ENCODE data around the gene UBALD2. TPM values are rescaled to one million over a fixed set of nuclear protein-coding genes. Genes with fewer than 3 reads are reported as not detected.

Gene UBALD2
- polyA plus RNA-seq, 1 donor (not counting 4 experiments of a cell fraction or from before 2014, with no cell fraction given), result 33.9 TPM

DNA sequence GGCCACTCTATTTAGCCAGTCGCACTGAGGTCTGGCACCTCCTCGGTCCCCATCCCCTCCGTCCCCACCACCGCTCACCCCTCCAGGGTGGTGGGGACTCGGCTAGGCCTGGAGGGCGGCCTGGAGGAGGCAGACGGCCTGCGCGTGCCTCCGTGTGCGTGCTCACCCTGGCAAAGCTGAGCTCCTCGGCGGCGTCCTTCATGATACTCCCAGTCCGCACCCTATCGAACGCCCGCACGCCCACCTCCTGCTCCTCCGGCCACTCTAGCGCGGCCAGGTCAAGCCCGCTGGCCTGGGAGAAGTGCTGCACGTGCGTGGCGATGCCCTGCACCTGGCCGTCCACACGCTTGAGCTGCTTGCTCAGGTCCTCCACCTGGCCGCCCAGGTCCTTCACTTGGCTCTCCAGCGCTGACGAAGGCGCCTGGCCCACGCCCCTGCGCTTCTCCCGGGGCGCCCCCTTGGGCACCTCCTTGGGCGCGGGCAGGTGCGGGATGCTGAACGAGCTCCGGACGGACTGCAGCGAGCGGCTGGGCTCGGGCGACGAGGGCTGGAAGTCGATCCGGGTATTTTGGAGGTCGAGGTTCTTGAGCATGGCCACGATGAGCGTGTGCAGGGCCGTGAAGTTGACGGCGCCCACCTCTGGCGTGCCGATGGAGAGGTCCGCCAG is 42.3 kb downstream of the UBALD2 start:
- H2AFZ ChIP-seq (ENCODE audit: control insufficient read depth, low read length), result no peak overlapping the region
- dilution Hi-C loops (cut with MboI; ENCODE audit: extremely low pct_ligation_motif_present, low sequenced_read_pairs), result no loop called here
- no peak for FAIRE-seq

DNA sequence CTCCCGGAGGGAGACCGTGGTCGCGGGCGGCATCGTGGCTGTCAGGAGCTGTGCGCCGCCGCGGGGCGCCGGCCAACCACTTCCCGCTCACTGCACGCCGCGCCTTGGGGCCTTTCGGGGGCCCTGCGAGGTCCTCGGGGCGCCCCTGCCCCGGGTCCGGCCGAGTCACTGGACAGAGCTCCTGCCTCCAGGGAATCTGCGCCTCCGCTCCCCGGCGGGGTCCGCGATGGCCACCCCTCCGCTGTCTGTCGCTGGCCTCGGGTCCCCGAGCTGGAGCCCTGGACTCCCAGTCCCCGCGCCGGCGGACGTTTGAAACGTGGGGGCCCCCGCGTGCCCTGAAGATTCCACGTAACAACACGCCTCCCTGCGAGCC is 42.8 kb downstream of the UBALD2 start, which contains the start of gene QRICH2:
QRICH2 (minus strand) TSS at position 311 of the 373 bp plus-strand sequence; CDS start at position 33, 278 bp downstream.
- Histone ChIP-seq H3K9ac (ENCODE audit: control insufficient read depth, extremely low read depth, insufficient read depth, low read length) (no peak within 1 kb of the TSS), H3K36me3 (ENCODE audit: control insufficient read depth in 2 of 2, extremely low read depth in 1 of 2, insufficient read depth in 2 of 2, low read length in 2 of 2) (peaks cover 9 to 16% of the 10 kb centered on the region in 2 experiments), H3K79me2 (ENCODE audit: control insufficient read depth, insufficient read depth, low read length) (no peaks in the 10 kb centered on the region), H3K27ac (ENCODE audit: control insufficient read depth, insufficient read depth, low read length) (no peak within 1 kb of the TSS), H3K27me3 (ENCODE audit: control insufficient read depth, extremely low read depth, insufficient read depth, low read length) (no peaks in the 10 kb centered on the region), H2AFZ (ENCODE audit: control insufficient read depth, low read length) (no peak within 1 kb of the TSS), H3K4me3 (ENCODE audit: control insufficient read depth in 2 of 3, extremely low read depth in 1 of 3, insufficient read depth in 2 of 3, low read depth in 1 of 3, low read length in 3 of 3) (no peak within 1 kb of the TSS), H3K9me1 (ENCODE audit: control insufficient read depth, extremely low read depth, insufficient read depth, low read length) (no peaks in the 10 kb centered on the region), H3K9me3 (ENCODE audit: control insufficient read depth, low read depth, low read length) (no peaks in the 10 kb centered on the region), H3K4me2 (ENCODE audit: control insufficient read depth, extremely low read depth, insufficient read depth, low read depth, low read length) (no peak within 1 kb of the TSS), H3K4me1 (ENCODE audit: control insufficient read depth, extremely low read depth, insufficient read depth, low read length) (no peaks in the 10 kb centered on the region), H4K20me1 (ENCODE audit: control insufficient read depth, extremely low read depth, insufficient read depth, low read length) (no peaks in the 10 kb centered on the region)
- TF ChIP-seq, protein P1, sequence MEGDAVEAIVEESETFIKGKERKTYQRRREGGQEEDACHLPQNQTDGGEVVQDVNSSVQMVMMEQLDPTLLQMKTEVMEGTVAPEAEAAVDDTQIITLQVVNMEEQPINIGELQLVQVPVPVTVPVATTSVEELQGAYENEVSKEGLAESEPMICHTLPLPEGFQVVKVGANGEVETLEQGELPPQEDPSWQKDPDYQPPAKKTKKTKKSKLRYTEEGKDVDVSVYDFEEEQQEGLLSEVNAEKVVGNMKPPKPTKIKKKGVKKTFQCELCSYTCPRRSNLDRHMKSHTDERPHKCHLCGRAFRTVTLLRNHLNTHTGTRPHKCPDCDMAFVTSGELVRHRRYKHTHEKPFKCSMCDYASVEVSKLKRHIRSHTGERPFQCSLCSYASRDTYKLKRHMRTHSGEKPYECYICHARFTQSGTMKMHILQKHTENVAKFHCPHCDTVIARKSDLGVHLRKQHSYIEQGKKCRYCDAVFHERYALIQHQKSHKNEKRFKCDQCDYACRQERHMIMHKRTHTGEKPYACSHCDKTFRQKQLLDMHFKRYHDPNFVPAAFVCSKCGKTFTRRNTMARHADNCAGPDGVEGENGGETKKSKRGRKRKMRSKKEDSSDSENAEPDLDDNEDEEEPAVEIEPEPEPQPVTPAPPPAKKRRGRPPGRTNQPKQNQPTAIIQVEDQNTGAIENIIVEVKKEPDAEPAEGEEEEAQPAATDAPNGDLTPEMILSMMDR (optimal IDR thresholded peaks at IDR 0.05 in 1 of 3, IDR thresholded peaks at IDR 0.05 in 1 of 3, conservative IDR thresholded peaks at IDR 0.05 in 1 of 3; ENCODE audit: extremely low read depth in 1 of 3, insufficient read depth in 2 of 3, low read length in 3 of 3), result no peak
- no peak for TF ChIP-seq EZH2 (IDR thresholded peaks at IDR 0.05; ENCODE audit: low read length)
- no peak for FAIRE-seq
- dilution Hi-C loops (cut with MboI; ENCODE audit: extremely low pct_ligation_motif_present, low sequenced_read_pairs), result no loop called here
- DNase-seq (ENCODE audit: low read depth, low spot score), result no peak

More for the DNA sequence above, 42.3 kb downstream of the UBALD2 start:
- TF ChIP-seq, protein P1 (optimal IDR thresholded peaks at IDR 0.05 in 1 of 3, IDR thresholded peaks at IDR 0.05 in 1 of 3, conservative IDR thresholded peaks at IDR 0.05 in 1 of 3; ENCODE audit: extremely low read depth in 1 of 3, insufficient read depth in 2 of 3, low read length in 3 of 3), result no peak
- Histone ChIP-seq H3K9ac (ENCODE audit: control insufficient read depth, extremely low read depth, insufficient read depth, low read length) (no peak overlapping the region), H4K20me1 (ENCODE audit: control insufficient read depth, extremely low read depth, insufficient read depth, low read length) (no peaks in the 10 kb centered on the region), H3K4me3 (ENCODE audit: control insufficient read depth in 2 of 3, extremely low read depth in 1 of 3, insufficient read depth in 2 of 3, low read depth in 1 of 3, low read length in 3 of 3) (no peak overlapping the region), H3K27me3 (ENCODE audit: control insufficient read depth, extremely low read depth, insufficient read depth, low read length) (no peaks in the 10 kb centered on the region), H3K27ac (ENCODE audit: control insufficient read depth, insufficient read depth, low read length) (no peak overlapping the region), H3K9me3 (ENCODE audit: control insufficient read depth, low read depth, low read length) (no peaks in the 10 kb centered on the region), H3K36me3 (ENCODE audit: control insufficient read depth in 2 of 2, extremely low read depth in 1 of 2, insufficient read depth in 2 of 2, low read length in 2 of 2) (peaks cover 8 to 13% of the 10 kb centered on the region in 2 experiments), H3K4me1 (ENCODE audit: control insufficient read depth, extremely low read depth, insufficient read depth, low read length) (no peaks in the 10 kb centered on the region), H3K79me2 (ENCODE audit: control insufficient read depth, insufficient read depth, low read length) (no peaks in the 10 kb centered on the region), H3K4me2 (ENCODE audit: control insufficient read depth, extremely low read depth, insufficient read depth, low read depth, low read length) (no peak overlapping the region), H3K9me1 (ENCODE audit: control insufficient read depth, extremely low read depth, insufficient read depth, low read length) (no peaks in the 10 kb centered on the region)
- DNase-seq (ENCODE audit: low read depth, low spot score), result no peak

Data from keratinocyte (primary cell).